PFSK-1 (cell line): ENCODE results near the gene CUX1.

Experiments
- FOXP2 ChIP-seq: optimal IDR thresholded peaks from 2 replicates; pipeline ENCODE3; 2011; ENCODE audit warnings: borderline replicate concordance, control low read depth, inconsistent platforms; ENCODE audit not compliant: insufficient read depth; ENCODE audit errors: extremely low read length, extremely low read depth
- POLR2AphosphoS5 ChIP-seq: IDR thresholded peaks from 2 replicates; pipeline ENCODE4 v1.6.1; 2012; ENCODE audit warnings: low read depth, mild to moderate bottlenecking, control low read depth, low read length, moderate library complexity
- SIN3A ChIP-seq: IDR thresholded peaks from 2 replicates; pipeline ENCODE4 v1.6.1; 2012; ENCODE audit warnings: mild to moderate bottlenecking, low read length, moderate library complexity, borderline replicate concordance; ENCODE audit not compliant: insufficient read depth
- TAF1 ChIP-seq: IDR thresholded peaks from 2 replicates; pipeline ENCODE4 v1.6.1; 2012; ENCODE audit warnings: low read length, control low read depth, borderline replicate concordance; ENCODE audit not compliant: insufficient read depth
- TF ChIP-seq, protein P1 (sequence below), 2 experiments: IDR thresholded peaks; 2 replicates each; pipeline versions ENCODE4 v1.6.1 to v1.8.0; 2011 to 2012; ENCODE audit warnings: low read depth in 2 of 2, low read length in 2 of 2, control low read depth in 1 of 2, inconsistent platforms in 1 of 2, mild to moderate bottlenecking in 1 of 2, moderate library complexity in 1 of 2; ENCODE audit not compliant: insufficient read depth in 1 of 2

Gene CUX1

DNA sequence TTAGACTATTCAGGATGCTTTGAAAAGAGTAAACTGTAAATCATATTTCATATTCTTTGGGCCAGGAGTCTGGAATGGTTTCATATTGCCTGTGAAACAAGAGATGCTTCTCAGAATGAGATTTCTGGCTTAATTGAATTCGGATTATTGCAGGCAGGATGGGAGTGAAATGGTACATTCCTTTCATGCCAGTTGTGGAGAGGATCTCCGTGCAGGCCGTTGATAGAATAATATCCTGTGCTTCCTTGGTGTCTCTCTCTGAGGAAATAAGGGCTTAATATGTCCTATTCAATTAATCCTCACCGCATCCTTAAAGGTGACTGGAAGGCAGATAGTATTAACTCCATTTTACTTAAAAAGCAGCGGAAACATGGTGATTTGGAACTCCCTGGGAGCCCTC is 56.6 kb downstream of the CUX1 start:
- TF ChIP-seq SIN3A (no peak), FOXP2 (no peak), POLR2AphosphoS5 (no peak), TAF1 (no peak)
- TF ChIP-seq, protein P1, sequence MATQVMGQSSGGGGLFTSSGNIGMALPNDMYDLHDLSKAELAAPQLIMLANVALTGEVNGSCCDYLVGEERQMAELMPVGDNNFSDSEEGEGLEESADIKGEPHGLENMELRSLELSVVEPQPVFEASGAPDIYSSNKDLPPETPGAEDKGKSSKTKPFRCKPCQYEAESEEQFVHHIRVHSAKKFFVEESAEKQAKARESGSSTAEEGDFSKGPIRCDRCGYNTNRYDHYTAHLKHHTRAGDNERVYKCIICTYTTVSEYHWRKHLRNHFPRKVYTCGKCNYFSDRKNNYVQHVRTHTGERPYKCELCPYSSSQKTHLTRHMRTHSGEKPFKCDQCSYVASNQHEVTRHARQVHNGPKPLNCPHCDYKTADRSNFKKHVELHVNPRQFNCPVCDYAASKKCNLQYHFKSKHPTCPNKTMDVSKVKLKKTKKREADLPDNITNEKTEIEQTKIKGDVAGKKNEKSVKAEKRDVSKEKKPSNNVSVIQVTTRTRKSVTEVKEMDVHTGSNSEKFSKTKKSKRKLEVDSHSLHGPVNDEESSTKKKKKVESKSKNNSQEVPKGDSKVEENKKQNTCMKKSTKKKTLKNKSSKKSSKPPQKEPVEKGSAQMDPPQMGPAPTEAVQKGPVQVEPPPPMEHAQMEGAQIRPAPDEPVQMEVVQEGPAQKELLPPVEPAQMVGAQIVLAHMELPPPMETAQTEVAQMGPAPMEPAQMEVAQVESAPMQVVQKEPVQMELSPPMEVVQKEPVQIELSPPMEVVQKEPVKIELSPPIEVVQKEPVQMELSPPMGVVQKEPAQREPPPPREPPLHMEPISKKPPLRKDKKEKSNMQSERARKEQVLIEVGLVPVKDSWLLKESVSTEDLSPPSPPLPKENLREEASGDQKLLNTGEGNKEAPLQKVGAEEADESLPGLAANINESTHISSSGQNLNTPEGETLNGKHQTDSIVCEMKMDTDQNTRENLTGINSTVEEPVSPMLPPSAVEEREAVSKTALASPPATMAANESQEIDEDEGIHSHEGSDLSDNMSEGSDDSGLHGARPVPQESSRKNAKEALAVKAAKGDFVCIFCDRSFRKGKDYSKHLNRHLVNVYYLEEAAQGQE (IDR thresholded peaks at IDR 0.05; ENCODE audit: insufficient read depth in 1 of 2, low read depth in 2 of 2, low read length in 2 of 2) = no peak

DNA sequence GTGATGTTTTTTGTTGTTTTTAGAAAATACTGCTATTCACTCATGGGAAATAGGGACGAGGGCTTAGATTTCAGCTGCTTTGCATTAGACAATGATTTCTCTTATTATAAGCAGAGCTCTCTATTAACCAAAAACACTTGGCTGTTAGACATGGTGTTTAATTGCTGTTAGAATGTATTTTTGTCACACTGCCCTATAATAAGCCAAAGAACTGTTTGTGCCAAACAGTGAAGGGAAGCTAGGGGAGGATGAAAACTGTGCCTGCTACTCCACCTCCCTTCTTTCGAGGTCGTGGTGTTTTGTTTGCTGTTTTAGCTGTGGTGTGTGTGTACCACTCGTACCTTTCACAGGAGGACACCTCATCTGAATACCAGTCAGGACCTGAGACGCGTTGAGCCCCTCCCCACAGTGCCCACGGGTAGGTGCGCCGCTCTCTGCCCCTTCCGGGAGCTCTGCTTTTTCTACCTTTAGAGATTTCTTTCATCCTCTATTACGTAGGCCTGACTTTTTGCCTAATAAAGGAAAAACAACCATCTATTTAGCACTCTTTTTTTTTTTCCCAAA is 57.9 kb downstream of the CUX1 start:
- TF ChIP-seq TAF1 (no peak), POLR2AphosphoS5 (no peak)

GRCh38 chr7:101877882-101878591 is 60.6 kb downstream of the CUX1 start:
- no peak for TF ChIP-seq TAF1
- no peak for TF ChIP-seq FOXP2
- TF ChIP-seq, protein P1 (IDR thresholded peaks at IDR 0.05; ENCODE audit: insufficient read depth in 1 of 2, low read depth in 2 of 2, low read length in 2 of 2) = no peak
- no peak for TF ChIP-seq POLR2AphosphoS5
- TF ChIP-seq SIN3A = no peak

GRCh38 chr7:101878938-101879337 is 61.5 kb downstream of the CUX1 start:
- TF ChIP-seq TAF1 = no peak
- TF ChIP-seq, protein P1 (IDR thresholded peaks at IDR 0.05; ENCODE audit: insufficient read depth in 1 of 2, low read depth in 2 of 2, low read length in 2 of 2) = no peak
- TF ChIP-seq POLR2AphosphoS5 = no peak
- no peak for TF ChIP-seq SIN3A
- TF ChIP-seq FOXP2 = no peak

GRCh38 chr7:101879565-101879964 is 62.1 kb downstream of the CUX1 start:
- TF ChIP-seq SIN3A (no peak), TAF1 (no peak), POLR2AphosphoS5 (no peak), FOXP2 (no peak)
- TF ChIP-seq, protein P1 (IDR thresholded peaks at IDR 0.05; ENCODE audit: insufficient read depth in 1 of 2, low read depth in 2 of 2, low read length in 2 of 2) = no peak
